Cardiac muscle cell (in vitro differentiated cells and primary cell): Measurements from ENCODE around the gene MACROD2. TPM values are rescaled to one million over a fixed set of nuclear protein-coding genes. Genes with fewer than 3 reads are reported as not detected.

Source experiments
- DNase-seq, 2 donors: peaks; one replicate each; pipeline versions ENCODE4 v3.0.0 to v3.0.0-alpha.2; 2010 to 2017; ENCODE audit warnings: low read depth in 1 of 2, low spot score in 1 of 2
- H3K27ac ChIP-seq: fragments of 200-600 bp; sonication (generic); 2 replicates; pipeline ENCODE4 v1.5.1; 2016
- H3K27me3 ChIP-seq: fragments of 200-600 bp; sonication (generic); 2 replicates; pipeline ENCODE4 v1.6.0; 2016; ENCODE audit warnings: control low read depth
- H3K36me3 ChIP-seq: fragments of 200-600 bp; sonication (generic); 2 replicates; pipeline ENCODE4 v1.5.1; 2016; ENCODE audit warnings: control low read depth
- H3K4me1 ChIP-seq: fragments of 200-600 bp; sonication (generic); 2 replicates; pipeline ENCODE4 v1.8.1; 2017; ENCODE audit warnings: low read depth, mild to moderate bottlenecking, mixed run types
- H3K4me3 ChIP-seq: fragments of 200-600 bp; sonication (generic); 2 replicates; pipeline ENCODE4 v1.5.1; 2016; ENCODE audit warnings: mild to moderate bottlenecking
- H3K9me3 ChIP-seq: fragments of 200-600 bp; sonication (generic); 2 replicates; pipeline ENCODE4 v1.5.1; 2017; ENCODE audit warnings: low read depth, mild to moderate bottlenecking, control low read depth
- CTCF ChIP-seq: IDR thresholded peaks from 2 replicates; pipeline ENCODE4 v1.5.1; 2012; ENCODE audit warnings: low read depth, mild to moderate bottlenecking, low read length
- polyA plus RNA-seq: library from polyadenylated mRNA; unstranded; fragments of >200 nt; fragmentation: Nextera tagmentation; extraction: Ambion mirVana; gene quantifications from 2 replicates; pipeline ENCODE4 v1.2.1, GENCODE V29; 2016
- total RNA-seq: library from RNA; depleted of rRNA; stranded (reverse); fragments of >200 nt; gene quantifications from 2 replicates; pipeline ENCODE4 v1.2.3, GENCODE V29; 2016

The MACROD2 gene
- total and polyA plus RNA-seq, 2 experiments from 2014 or later, result 9.3 to 14.4 TPM

GRCh38 chr20:14098261-14098660 lies 102.9 kb downstream of the MACROD2 start:
- Histone ChIP-seq H3K9me3 (no peaks in the 10 kb centered on the region), H3K4me1 (no peaks in the 10 kb centered on the region), H3K27me3 (no peaks in the 10 kb centered on the region), H3K4me3 (no peak overlapping the region), H3K36me3 (no peaks in the 10 kb centered on the region), H3K27ac (no peak overlapping the region)
- DNase-seq, result no peak
- no peak for TF ChIP-seq CTCF

- no peak for DNase-seq
- H3K27me3 ChIP-seq, result no peaks in the 10 kb centered on the region
- no peak for TF ChIP-seq CTCF
- no peaks in the 10 kb centered on the region for H3K9me3 ChIP-seq
- H3K4me3 ChIP-seq, result no peak overlapping the region
- no peak overlapping the region for H3K27ac ChIP-seq
- H3K4me1 ChIP-seq, result no peaks in the 10 kb centered on the region
- H3K36me3 ChIP-seq, result no peaks in the 10 kb centered on the region
These were observed 118.1 kb downstream of the MACROD2 start for GRCh38 chr20:14113416-14113815.

- no peak for TF ChIP-seq CTCF
These were observed 118.9 kb downstream of the MACROD2 start for GRCh38 chr20:14114065-14114704.

GRCh38 chr20:14116037-14116436 lies 120.7 kb downstream of the MACROD2 start:
- TF ChIP-seq CTCF, result no peak
- no peak overlapping the region for H3K27ac ChIP-seq
- DNase-seq, result no peak
- no peaks in the 10 kb centered on the region for H3K36me3 ChIP-seq
- no peaks in the 10 kb centered on the region for H3K4me1 ChIP-seq
- H3K9me3 ChIP-seq, result no peaks in the 10 kb centered on the region
- H3K4me3 ChIP-seq, result no peak overlapping the region
- H3K27me3 ChIP-seq, result no peaks in the 10 kb centered on the region

More at GRCh38 chr20:14114065-14114704, 118.9 kb downstream of the MACROD2 start:
- Histone ChIP-seq H3K27ac (no peak overlapping the region), H3K9me3 (no peaks in the 10 kb centered on the region), H3K4me3 (no peak overlapping the region), H3K4me1 (no peaks in the 10 kb centered on the region), H3K27me3 (no peaks in the 10 kb centered on the region), H3K36me3 (no peaks in the 10 kb centered on the region)
- DNase-seq, result no peak

GRCh38 chr20:14117768-14118167 lies 122.5 kb downstream of the MACROD2 start:
- no peak overlapping the region for H3K27ac ChIP-seq
- no peaks in the 10 kb centered on the region for H3K9me3 ChIP-seq
- no peak for DNase-seq
- H3K4me3 ChIP-seq, result no peak overlapping the region
- TF ChIP-seq CTCF, result no peak
- no peaks in the 10 kb centered on the region for H3K4me1 ChIP-seq
- no peaks in the 10 kb centered on the region for H3K27me3 ChIP-seq
- no peaks in the 10 kb centered on the region for H3K36me3 ChIP-seq
